GM10847 (cell line): ENCODE measurements around the gene DNASE1L3.

Experiments used
- POLR2A ChIP-seq: IDR thresholded peaks from 2 replicates; pipeline ENCODE4 v1.6.1; 2011; ENCODE audit not compliant: insufficient read length; ENCODE audit errors: extremely low read depth

The DNASE1L3 gene

DNA sequence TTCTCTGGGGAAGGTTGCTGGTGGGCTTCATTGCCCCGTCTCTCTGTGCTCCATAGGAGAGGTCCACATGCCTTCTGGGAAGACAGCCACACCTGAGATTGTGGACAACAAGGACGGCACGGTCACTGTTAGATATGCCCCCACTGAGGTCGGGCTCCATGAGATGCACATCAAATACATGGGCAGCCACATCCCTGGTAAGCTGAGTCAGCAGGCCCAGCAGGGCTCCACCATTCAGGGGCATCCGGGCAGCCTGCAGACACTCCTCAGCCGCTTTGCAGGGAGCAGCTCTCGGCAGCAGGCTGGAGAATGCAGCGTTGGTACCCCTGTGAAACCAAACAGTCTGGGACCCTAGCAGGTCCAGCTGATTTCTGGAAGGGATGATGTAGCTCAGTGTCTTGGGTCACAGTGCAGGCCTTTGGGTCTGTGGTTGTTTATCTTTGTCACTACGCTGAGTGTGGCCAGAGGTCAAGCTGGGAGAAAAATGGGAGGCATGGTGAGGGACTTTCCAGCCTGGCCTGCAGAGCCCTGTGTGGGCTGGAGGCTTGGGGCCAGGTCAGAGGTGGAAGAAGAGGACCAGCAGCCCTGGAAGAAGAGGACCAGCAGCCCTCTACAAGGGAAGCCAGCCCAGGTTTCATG is 67.2 kb downstream of the DNASE1L3 start:
- no peak for TF ChIP-seq POLR2A
